Endothelial cell of umbilical vein (primary cell): Measurements from ENCODE around the gene ADAM29. TPM values are rescaled to one million over a fixed set of nuclear protein-coding genes. Genes with fewer than 3 reads are reported as not detected.

ENCODE experiments used
- BruUV-seq: library from RNA; stranded (reverse); fragments of 400-500 nt; replicated peaks from 2 replicates; lab custom pipeline; 2021; lab: Mats Ljungman, UMichigan
- CTCF ChIA-PET: fragments of 300-600, 350-600 bp; sonication (Branson Sonifier 250); formaldehyde crosslinking; loops from one replicate; lab custom pipeline; 2021; ENCODE audit warnings: antibody characterized with exemption, inconsistent platforms; lab: Charles Lee
- POLR2A ChIA-PET: fragments of 300-600, 350-600 bp; sonication (Branson Sonifier 250); formaldehyde crosslinking; loops from one replicate; lab custom pipeline; 2021; ENCODE audit warnings: antibody characterized with exemption, inconsistent platforms; lab: Charles Lee
- DNase-seq: peaks from one replicate; pipeline ENCODE4 v3.0.0-alpha.2; 2011; ENCODE audit warnings: low read depth, low spot score
- FAIRE-seq: peaks from 2 replicates; lab custom pipeline; 2011; peaks lifted over from hg19 to GRCh38; lab: Jason Lieb, UNC
- H2AFZ ChIP-seq: 2 replicates; pipeline ENCODE4 v1.6.0; 2012; ENCODE audit warnings: low read depth, low read length, control low read depth, inconsistent platforms
- H3K27ac ChIP-seq: 2 replicates; pipeline ENCODE4 v1.5.1; 2011; ENCODE audit warnings: low read depth, mild to moderate bottlenecking, control low read depth, low read length, moderate library complexity; ENCODE audit not compliant: insufficient read depth
- H3K27me3 ChIP-seq, 2 experiments: 2 replicates each; pipeline versions ENCODE4 v1.6.0 to v1.6.1; 2011; ENCODE audit warnings: low read length in 2 of 2, mixed read lengths in 1 of 2; ENCODE audit not compliant: control insufficient read depth in 2 of 2, insufficient read depth in 2 of 2
- H3K36me3 ChIP-seq, 2 experiments: 2 replicates in 1 of 2; 3 replicates in 1 of 2; pipeline ENCODE4 v1.5.1; 2011; ENCODE audit warnings: low read length in 2 of 2, mild to moderate bottlenecking in 1 of 2, moderate library complexity in 1 of 2; ENCODE audit not compliant: control insufficient read depth in 2 of 2, insufficient read depth in 2 of 2; ENCODE audit errors: extremely low read depth in 1 of 2
- H3K4me1 ChIP-seq: 3 replicates; pipeline ENCODE4 v1.5.1; 2011; ENCODE audit warnings: mild to moderate bottlenecking, low read length; ENCODE audit not compliant: control insufficient read depth, insufficient read depth; ENCODE audit errors: extremely low read depth
- H3K4me2 ChIP-seq: 2 replicates; pipeline ENCODE4 v1.6.1; 2011; ENCODE audit warnings: low read length, control low read depth, mixed read lengths; ENCODE audit not compliant: insufficient read depth
- H3K4me3 ChIP-seq, 3 experiments: fragments of 200-600 bp in 1 of 3; sonication (generic), shearing (Covaris generic) in 1 of 3; replicated peaks in 1 of 3; 2 replicates each; pipeline ENCODE4 v1.5.1; 2011 to 2016; ENCODE audit warnings: control low read depth in 3 of 3, low read length in 3 of 3, mild to moderate bottlenecking in 2 of 3, inconsistent platforms in 1 of 3, low read depth in 1 of 3, moderate library complexity in 1 of 3; ENCODE audit not compliant: insufficient read depth in 1 of 3
- H3K79me2 ChIP-seq: 2 replicates; pipeline ENCODE4 v1.6.0; 2012; ENCODE audit warnings: low read length, inconsistent platforms; ENCODE audit not compliant: control insufficient read depth, insufficient read depth
- H3K9ac ChIP-seq: replicated peaks from 2 replicates; pipeline ENCODE3; 2011; ENCODE audit warnings: low read length, control low read depth; ENCODE audit not compliant: insufficient read depth; ENCODE audit errors: extremely low read depth
- H3K9me1 ChIP-seq: replicated peaks from 3 replicates; pipeline ENCODE4 v1.6.0; 2011; ENCODE audit warnings: mild to moderate bottlenecking, low read length; ENCODE audit not compliant: control insufficient read depth, insufficient read depth; ENCODE audit errors: extremely low read depth
- H3K9me3 ChIP-seq: replicated peaks from 2 replicates; pipeline ENCODE4 v1.5.1; 2012; ENCODE audit warnings: low read length, inconsistent platforms; ENCODE audit not compliant: control insufficient read depth, insufficient read depth
- H4K20me1 ChIP-seq: replicated peaks from 2 replicates; pipeline ENCODE3; 2011; ENCODE audit warnings: mild to moderate bottlenecking, low read length; ENCODE audit not compliant: control insufficient read depth, insufficient read depth; ENCODE audit errors: extremely low read depth
- CTCF ChIP-seq, 2 donors: IDR thresholded peaks; 1 replicate in 1 of 2; 2 replicates in 1 of 2; pipeline ENCODE4 v1.5.1; 2011; ENCODE audit warnings: low read length in 2 of 2, mild to moderate bottlenecking in 2 of 2, moderate library complexity in 2 of 2, control low read depth in 1 of 2, inconsistent platforms in 1 of 2, low read depth in 1 of 2; ENCODE audit not compliant: insufficient read depth in 1 of 2; ENCODE audit errors: extremely low read depth in 1 of 2
- EZH2 ChIP-seq: IDR thresholded peaks from 2 replicates; pipeline ENCODE4 v1.6.1; 2012; ENCODE audit warnings: borderline replicate concordance, low read depth, mild to moderate bottlenecking, moderate library complexity, low read length, inconsistent platforms; ENCODE audit not compliant: severe bottlenecking
- FOS ChIP-seq: IDR thresholded peaks from 2 replicates; pipeline ENCODE4 v1.6.1; 2011; ENCODE audit warnings: mild to moderate bottlenecking, low read length, moderate library complexity, borderline replicate concordance; ENCODE audit not compliant: insufficient read depth
- GATA2 ChIP-seq: IDR thresholded peaks from 2 replicates; pipeline ENCODE4 v1.7.0; 2011; ENCODE audit warnings: low read depth, mild to moderate bottlenecking, moderate library complexity, mixed read lengths, low read length; ENCODE audit not compliant: insufficient read length, insufficient read depth
- JUN ChIP-seq: IDR thresholded peaks from 2 replicates; pipeline ENCODE4 v1.6.1; 2011; ENCODE audit warnings: borderline replicate concordance, low read depth; ENCODE audit not compliant: insufficient read length, insufficient read depth
- MAX ChIP-seq: IDR thresholded peaks from 2 replicates; pipeline ENCODE4 v1.6.1; 2011; ENCODE audit not compliant: insufficient read depth, insufficient read length
- MYC ChIP-seq: IDR thresholded peaks from one replicate; pipeline ENCODE4 v1.6.1; 2011; ENCODE audit warnings: mild to moderate bottlenecking, low read depth, low read length
- POLR2A ChIP-seq: IDR thresholded peaks from 2 replicates; pipeline ENCODE4 v1.6.1; 2012; ENCODE audit warnings: low read depth, mild to moderate bottlenecking, control low read depth, low read length
- POLR2AphosphoS5 ChIP-seq: IDR thresholded peaks from 2 replicates; pipeline ENCODE4 v1.6.1; 2012; ENCODE audit warnings: low read depth, mild to moderate bottlenecking, control low read depth, low read length, moderate library complexity; ENCODE audit not compliant: insufficient read depth
- dilution Hi-C: fragments of 300-500 bp; cut with MboI; formaldehyde crosslinking; loops from one replicate; pipeline ENCODE4 v1.15.0; 2019; ENCODE audit warnings: low sequenced_read_pairs; ENCODE audit not compliant: extremely low pct_ligation_motif_present
- intact Hi-C: fragments of 100-400 bp; cut with micrococcal nuclease; formaldehyde crosslinking; loops from one replicate; pipeline ENCODE4 v1.10.0; 2022
- polyA plus RNA-seq, 4 experiments: library from polyadenylated mRNA; depleted of rRNA in 3 of 4; stranded (reverse) in 3 of 4; unstranded in 1 of 4; fragments of >200 nt; gene quantifications; 2 replicates each; pipeline versions ENCODE4 v1.2.1 to v1.2.3, GENCODE V29; 2011 to 2012; ENCODE audit warnings: missing spikeins in 1 of 4
- total RNA-seq: library from RNA; stranded (reverse); gene quantifications from 2 replicates; pipeline ENCODE4 v1.2.3, GENCODE V29; 2021

ADAM29 gene
- total and polyA plus RNA-seq, 2 donors (not counting 3 experiments of a cell fraction or from before 2014, with no cell fraction given), result not detected

DNA sequence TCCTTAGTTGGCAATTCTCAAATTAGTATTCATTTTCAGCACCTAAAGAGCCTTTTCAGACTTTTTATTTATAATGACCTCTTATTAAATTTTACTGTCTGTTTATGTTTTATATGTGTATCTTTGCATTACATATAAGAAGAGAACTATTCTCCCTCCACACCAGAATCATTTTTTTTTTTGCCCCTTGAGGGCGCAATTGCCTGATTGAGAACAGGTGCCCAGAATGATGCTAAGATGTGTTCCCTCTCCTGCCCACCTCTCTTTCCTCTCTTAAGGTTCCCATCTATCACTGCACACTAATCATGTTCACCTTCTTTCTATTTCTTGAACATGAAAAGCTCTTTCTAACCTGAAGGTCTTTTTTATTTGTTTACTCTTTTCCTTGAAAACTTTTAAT is 44.2 kb upstream of the ADAM29 start:
- no peaks in the 10 kb centered on the region for H3K36me3 ChIP-seq
- POLR2A ChIA-PET, result no interaction called here
- no peak overlapping the region for H3K27ac ChIP-seq
- dilution Hi-C loops (no loop called here), intact Hi-C loops (no loop called here)
- H3K79me2 ChIP-seq, result no peaks in the 10 kb centered on the region
- H3K4me2 ChIP-seq, result no peak overlapping the region
- no peaks in the 10 kb centered on the region for H3K4me1 ChIP-seq
- no peak overlapping the region for H3K9ac ChIP-seq
- H3K27me3 ChIP-seq, result no peaks in the 10 kb centered on the region
- H3K9me1 ChIP-seq, result no peaks in the 10 kb centered on the region
- H2AFZ ChIP-seq, result no peak overlapping the region
- no peak overlapping the region for H3K4me3 ChIP-seq
- no peaks in the 10 kb centered on the region for H4K20me1 ChIP-seq
- CTCF ChIA-PET, result no interaction called here
- FAIRE-seq (no peak), DNase-seq (no peak)
- H3K9me3 ChIP-seq, result no peaks in the 10 kb centered on the region
- TF ChIP-seq MYC (no peak), POLR2A (no peak), CTCF (IDR thresholded peaks at IDR 0.05; ENCODE audit: extremely low read depth in 1 of 2, insufficient read depth in 1 of 2, low read depth in 1 of 2, low read length in 2 of 2) (no peak), EZH2 (no peak), JUN (no peak), POLR2AphosphoS5 (no peak), GATA2 (no peak)
- no TSS peak for BruUV-seq

- CTCF ChIA-PET, result no interaction called here
- H3K4me3 ChIP-seq, result no peak overlapping the region
- H3K79me2 ChIP-seq, result no peaks in the 10 kb centered on the region
- H3K9me1 ChIP-seq, result no peaks in the 10 kb centered on the region
- DNase-seq (no peak), FAIRE-seq (no peak)
- dilution Hi-C loops (no loop called here), intact Hi-C loops (no loop called here)
- POLR2A ChIA-PET, result no interaction called here
- no peak overlapping the region for H2AFZ ChIP-seq
- TF ChIP-seq CTCF (IDR thresholded peaks at IDR 0.05; ENCODE audit: extremely low read depth in 1 of 2, insufficient read depth in 1 of 2, low read depth in 1 of 2, low read length in 2 of 2) (no peak), EZH2 (no peak), JUN (no peak), POLR2AphosphoS5 (no peak), GATA2 (no peak), MYC (no peak), POLR2A (no peak), FOS (no peak), MAX (no peak)
- no peaks in the 10 kb centered on the region for H3K36me3 ChIP-seq
- no peak overlapping the region for H3K4me2 ChIP-seq
- H3K9ac ChIP-seq, result no peak overlapping the region
- H3K9me3 ChIP-seq, result no peaks in the 10 kb centered on the region
- no peaks in the 10 kb centered on the region for H3K27me3 ChIP-seq
- no peak overlapping the region for H3K27ac ChIP-seq
- no TSS peak for BruUV-seq
- H4K20me1 ChIP-seq, result no peaks in the 10 kb centered on the region
- no peaks in the 10 kb centered on the region for H3K4me1 ChIP-seq
These were observed 43.3 kb upstream of the ADAM29 start for GRCh38 chr4:174874898-174875297.
